ENCODE data around the gene LGI2.

DNA sequence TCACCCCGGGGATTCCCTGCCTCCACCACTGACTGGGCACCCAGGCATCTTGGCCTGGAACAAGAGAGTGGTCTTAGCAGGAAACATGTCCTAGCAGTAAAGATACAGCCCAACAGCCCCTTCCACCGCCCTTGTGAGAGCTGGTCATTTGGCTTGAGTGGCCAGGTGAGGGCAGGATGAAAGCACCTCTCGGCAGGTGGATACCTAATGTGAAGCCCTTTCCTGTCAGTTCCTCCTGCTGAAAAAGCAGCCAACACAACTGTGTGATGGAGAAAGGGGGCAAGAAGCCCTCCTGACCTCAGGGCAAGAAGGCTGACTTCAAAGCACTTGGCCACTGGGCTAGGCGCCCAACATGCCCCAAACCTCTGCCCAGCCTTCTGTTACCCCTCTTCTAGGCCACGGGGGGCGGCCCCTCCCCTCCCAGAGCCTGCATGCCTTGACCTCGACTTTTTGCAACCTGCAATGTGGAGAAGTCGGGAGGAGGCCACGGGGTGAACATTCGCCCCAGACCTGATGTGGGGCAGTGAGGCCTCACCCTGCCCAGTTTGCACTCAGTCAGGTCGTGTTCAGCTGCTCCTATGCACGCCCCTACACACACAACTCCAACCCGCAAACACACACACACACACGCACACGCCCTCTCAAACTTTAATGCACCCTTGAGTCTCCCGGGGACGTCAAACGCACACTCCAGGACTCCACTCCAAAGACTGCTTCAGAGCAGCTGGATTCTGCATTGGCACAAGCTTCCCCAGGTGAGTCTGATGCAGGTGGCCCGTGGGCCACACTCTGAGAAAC, 1.1 kb downstream of the LGI2 start:
- TF ChIP-seq, protein P1, sequence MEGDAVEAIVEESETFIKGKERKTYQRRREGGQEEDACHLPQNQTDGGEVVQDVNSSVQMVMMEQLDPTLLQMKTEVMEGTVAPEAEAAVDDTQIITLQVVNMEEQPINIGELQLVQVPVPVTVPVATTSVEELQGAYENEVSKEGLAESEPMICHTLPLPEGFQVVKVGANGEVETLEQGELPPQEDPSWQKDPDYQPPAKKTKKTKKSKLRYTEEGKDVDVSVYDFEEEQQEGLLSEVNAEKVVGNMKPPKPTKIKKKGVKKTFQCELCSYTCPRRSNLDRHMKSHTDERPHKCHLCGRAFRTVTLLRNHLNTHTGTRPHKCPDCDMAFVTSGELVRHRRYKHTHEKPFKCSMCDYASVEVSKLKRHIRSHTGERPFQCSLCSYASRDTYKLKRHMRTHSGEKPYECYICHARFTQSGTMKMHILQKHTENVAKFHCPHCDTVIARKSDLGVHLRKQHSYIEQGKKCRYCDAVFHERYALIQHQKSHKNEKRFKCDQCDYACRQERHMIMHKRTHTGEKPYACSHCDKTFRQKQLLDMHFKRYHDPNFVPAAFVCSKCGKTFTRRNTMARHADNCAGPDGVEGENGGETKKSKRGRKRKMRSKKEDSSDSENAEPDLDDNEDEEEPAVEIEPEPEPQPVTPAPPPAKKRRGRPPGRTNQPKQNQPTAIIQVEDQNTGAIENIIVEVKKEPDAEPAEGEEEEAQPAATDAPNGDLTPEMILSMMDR (optimal IDR thresholded peaks at IDR 0.05 in 1 of 3, IDR thresholded peaks at IDR 0.05 in 1 of 3, conservative IDR thresholded peaks at IDR 0.05 in 1 of 3; ENCODE audit: extremely low read depth in 1 of 3, insufficient read depth in 2 of 3, low read length in 3 of 3) = no peak
- peak; percentile 94 for TF ChIP-seq EZH2 (IDR thresholded peaks at IDR 0.05; ENCODE audit: low read length)
